Type B pancreatic cell (in vitro differentiated cells): Measurements from ENCODE around the gene ASB16. TPM values are rescaled to one million over a fixed set of nuclear protein-coding genes. Genes with fewer than 3 reads are reported as not detected.
A peak's percentile ranks its signal among the peaks of the same experiment; 100 is the strongest.

Source experiments
- DNase-seq: peaks from one replicate; pipeline ENCODE4 v3.0.0; 2021; ENCODE audit warnings: mixed read lengths; ENCODE audit not compliant: unreplicated experiment; ENCODE audit errors: extremely low spot score
- H3K27ac Mint-ChIP-seq: 2 replicates; pipeline ENCODE4 v1.8.0; 2021; ENCODE audit warnings: mild to moderate bottlenecking, mixed read lengths
- H3K27me3 Mint-ChIP-seq: 2 replicates; pipeline ENCODE4 v1.8.0; 2021; ENCODE audit warnings: mixed read lengths
- H3K36me3 Mint-ChIP-seq: 2 replicates; pipeline ENCODE4 v1.8.0; 2021; ENCODE audit warnings: mixed read lengths
- H3K4me1 Mint-ChIP-seq: one replicate; pipeline ENCODE4 v1.8.0; 2021; ENCODE audit warnings: mixed read lengths; ENCODE audit not compliant: unreplicated experiment
- H3K4me3 Mint-ChIP-seq: 2 replicates; pipeline ENCODE4 v1.8.0; 2021; ENCODE audit warnings: mild to moderate bottlenecking, mixed read lengths
- H3K9me3 Mint-ChIP-seq: 2 replicates; pipeline ENCODE4 v1.8.0; 2021; ENCODE audit warnings: mixed read lengths
- total RNA-seq: library from RNA; stranded (reverse); gene quantifications from 2 replicates; pipeline ENCODE4 v1.2.1, GENCODE V29; 2021; ENCODE audit warnings: low replicate concordance
- TF ChIP-seq, protein P1 (sequence below): fragments of 200-600 bp; sonication (generic); conservative IDR thresholded peaks from 2 replicates; pipeline ENCODE4 v1.5.0; 2021; ENCODE audit warnings: antibody characterized with exemption, mild to moderate bottlenecking

ASB16 gene
- total RNA-seq, 1 donor from 2014 or later: 0.68 TPM

DNA sequence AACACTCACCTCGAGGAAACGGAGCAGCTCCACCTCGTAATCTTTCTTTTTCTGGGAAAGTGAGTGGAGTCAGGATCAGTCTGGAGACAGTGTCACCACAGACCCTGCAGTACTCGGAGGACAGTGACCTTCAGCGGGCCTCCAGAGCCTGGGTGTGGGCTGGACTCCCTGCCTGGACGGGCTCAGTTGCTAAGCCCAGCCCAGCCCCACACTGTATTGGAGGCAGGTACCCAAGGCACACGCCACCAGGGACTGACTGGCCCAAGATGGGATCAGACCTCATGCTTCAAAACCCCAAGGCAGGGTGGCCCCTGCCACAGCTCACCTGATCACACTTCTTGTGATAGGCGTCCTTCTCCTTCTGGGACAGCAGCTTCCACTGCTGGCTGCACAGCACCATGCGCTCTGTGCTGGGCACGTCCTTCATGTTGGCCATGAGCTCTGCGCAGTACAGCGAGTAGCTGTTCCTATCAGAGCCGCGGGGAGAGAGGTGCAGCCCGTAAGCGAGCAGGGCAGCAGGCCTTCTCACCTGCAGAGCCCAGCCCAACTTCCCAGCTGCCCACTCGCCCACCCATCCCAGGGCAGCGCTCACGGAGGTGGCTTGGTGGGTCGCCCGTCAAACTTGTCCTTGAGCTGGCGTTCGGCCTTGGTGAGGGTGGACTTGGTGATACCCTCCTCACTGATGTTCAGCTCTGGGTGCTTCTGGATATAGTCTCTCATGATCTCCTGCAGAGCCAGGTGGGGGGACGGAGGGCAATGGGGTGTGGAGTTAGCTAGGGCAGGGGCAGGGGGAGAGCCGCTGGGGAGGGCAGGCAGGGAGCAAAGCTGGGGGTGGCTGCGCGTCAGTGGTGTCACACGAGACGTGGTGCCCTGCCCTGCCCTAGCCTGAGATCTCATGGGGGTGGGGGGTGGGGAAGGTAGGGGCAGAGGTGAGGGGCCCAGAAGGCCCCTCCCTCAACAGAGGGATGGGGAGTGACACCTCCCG lies 41.1 kb downstream of the ASB16 start:
- DNase-seq: no peak
- H3K36me3 Mint-ChIP-seq: peaks cover 17% of the 10 kb centered on the region
- no peak overlapping the region for H3K27ac Mint-ChIP-seq
- TF ChIP-seq, protein P1, sequence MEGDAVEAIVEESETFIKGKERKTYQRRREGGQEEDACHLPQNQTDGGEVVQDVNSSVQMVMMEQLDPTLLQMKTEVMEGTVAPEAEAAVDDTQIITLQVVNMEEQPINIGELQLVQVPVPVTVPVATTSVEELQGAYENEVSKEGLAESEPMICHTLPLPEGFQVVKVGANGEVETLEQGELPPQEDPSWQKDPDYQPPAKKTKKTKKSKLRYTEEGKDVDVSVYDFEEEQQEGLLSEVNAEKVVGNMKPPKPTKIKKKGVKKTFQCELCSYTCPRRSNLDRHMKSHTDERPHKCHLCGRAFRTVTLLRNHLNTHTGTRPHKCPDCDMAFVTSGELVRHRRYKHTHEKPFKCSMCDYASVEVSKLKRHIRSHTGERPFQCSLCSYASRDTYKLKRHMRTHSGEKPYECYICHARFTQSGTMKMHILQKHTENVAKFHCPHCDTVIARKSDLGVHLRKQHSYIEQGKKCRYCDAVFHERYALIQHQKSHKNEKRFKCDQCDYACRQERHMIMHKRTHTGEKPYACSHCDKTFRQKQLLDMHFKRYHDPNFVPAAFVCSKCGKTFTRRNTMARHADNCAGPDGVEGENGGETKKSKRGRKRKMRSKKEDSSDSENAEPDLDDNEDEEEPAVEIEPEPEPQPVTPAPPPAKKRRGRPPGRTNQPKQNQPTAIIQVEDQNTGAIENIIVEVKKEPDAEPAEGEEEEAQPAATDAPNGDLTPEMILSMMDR: no peak
- H3K4me3 Mint-ChIP-seq: no peak overlapping the region
- no peaks in the 10 kb centered on the region for H3K27me3 Mint-ChIP-seq
- peaks cover 3% of the 10 kb centered on the region for H3K4me1 Mint-ChIP-seq
- H3K9me3 Mint-ChIP-seq: no peaks in the 10 kb centered on the region

DNA sequence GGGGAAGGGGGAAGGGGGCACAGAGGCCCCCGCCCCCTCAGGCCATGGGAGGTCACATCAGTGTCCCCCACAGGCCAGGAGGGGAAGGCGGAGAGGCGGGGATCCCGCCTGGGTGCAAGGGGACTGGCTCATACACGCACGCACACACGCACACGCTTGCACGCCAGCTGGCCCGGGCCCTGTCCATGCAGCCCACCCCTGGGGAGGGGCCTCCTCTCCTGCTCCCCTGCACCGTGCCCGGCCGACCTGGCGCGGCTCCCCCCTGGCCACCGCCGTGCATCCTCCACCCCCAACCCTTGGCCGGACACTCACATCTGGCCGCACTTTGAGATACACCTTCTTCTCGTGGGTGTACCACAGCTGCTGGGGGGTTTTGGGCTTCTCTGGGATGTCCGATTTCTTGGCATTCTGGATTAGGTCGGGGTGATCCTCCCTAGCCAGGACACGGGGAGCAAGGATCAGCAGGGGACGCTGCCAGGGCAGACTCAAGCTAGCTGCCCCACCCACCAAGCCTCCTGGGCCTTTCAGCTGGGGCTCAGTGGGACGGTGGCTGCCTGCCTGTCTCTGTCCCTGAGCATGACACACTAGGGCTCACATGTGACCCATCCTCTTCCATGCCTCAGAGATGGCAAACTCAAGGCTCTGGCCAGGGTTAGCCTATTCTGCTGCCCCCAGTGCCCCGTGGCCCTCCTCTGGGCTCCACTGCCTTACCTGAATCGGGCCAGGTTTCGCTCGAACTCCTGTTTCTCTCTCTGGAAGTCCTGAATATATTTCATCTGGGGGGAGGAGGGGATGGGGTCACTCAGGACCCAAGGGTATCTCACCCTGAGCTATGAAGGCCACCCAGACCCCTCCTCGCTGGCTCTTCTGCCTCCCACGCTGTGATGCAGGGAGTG lies 42.3 kb downstream of the ASB16 start:
- no peaks in the 10 kb centered on the region for H3K9me3 Mint-ChIP-seq
- H3K4me3 Mint-ChIP-seq: no peak overlapping the region
- H3K4me1 Mint-ChIP-seq: peaks cover 11% of the 10 kb centered on the region
- TF ChIP-seq, protein P1: no peak
- H3K27ac Mint-ChIP-seq: peak overlapping the region; percentile 43
- no peak for DNase-seq
- no peaks in the 10 kb centered on the region for H3K27me3 Mint-ChIP-seq
- peaks cover 23% of the 10 kb centered on the region for H3K36me3 Mint-ChIP-seq

DNA sequence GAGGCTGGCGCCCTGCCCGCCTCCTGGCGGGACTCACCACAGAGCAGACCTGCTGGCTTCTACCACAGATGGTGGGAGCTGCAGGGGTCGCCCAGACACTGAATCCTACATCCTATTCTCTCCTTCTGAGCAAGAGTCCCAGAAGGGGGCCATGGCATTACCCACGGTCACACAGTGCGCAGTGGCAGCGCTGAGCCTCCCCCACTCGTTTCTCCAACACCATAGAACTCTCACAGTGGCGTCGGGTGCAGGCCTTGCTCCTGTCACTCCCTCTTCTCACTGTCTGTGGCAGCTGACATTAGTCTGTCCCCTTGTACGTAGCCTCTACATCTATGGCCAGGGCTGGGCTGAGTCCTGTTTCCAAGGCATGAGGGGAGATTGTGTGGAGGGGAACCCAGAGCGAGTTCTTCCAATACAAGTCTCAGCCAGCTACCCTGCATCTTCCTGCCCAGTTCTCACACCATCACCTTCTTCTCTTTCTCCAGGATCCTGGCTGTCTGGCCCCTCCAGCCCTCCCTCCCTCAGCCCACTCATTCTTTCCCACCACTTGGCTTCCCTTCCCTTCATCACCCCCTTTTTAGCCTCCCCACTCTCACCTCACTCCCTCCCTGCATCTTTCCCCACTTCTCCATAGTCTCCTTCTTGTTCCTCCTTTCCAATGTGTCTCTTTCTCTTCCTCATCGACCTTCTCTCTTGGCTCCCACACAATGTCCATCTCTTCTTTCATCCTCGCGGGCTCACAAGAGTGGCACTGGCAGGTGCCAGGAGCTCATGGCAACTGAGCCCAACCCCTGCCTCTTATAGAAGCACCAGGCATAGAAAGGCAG lies 43.1 kb downstream of the ASB16 start:
- no peak for DNase-seq
- TF ChIP-seq, protein P1: no peak
- H3K4me1 Mint-ChIP-seq: peaks cover 13% of the 10 kb centered on the region
- H3K9me3 Mint-ChIP-seq: no peaks in the 10 kb centered on the region
- H3K27me3 Mint-ChIP-seq: no peaks in the 10 kb centered on the region
- H3K27ac Mint-ChIP-seq: peak overlapping the region; percentile 43
- H3K4me3 Mint-ChIP-seq: no peak overlapping the region
- H3K36me3 Mint-ChIP-seq: peaks cover 17% of the 10 kb centered on the region

DNA sequence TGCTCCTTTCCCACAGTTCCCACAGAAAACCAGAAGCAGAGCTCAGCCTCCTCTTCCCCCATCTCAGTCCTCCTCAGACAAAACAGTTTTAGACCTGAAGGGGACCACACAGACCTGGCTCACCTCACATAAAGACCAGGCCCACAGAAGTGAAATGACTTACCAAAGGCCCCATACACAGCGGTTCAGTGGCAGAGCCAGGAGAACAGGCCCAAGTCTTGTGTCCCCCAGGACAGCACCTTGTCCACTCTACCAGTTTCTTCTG lies 43.7 kb downstream of the ASB16 start:
- no peak overlapping the region for H3K4me3 Mint-ChIP-seq
- no peak overlapping the region for H3K27ac Mint-ChIP-seq
- peaks cover 13% of the 10 kb centered on the region for H3K4me1 Mint-ChIP-seq
- no peaks in the 10 kb centered on the region for H3K27me3 Mint-ChIP-seq
- DNase-seq: no peak
- no peaks in the 10 kb centered on the region for H3K9me3 Mint-ChIP-seq
- peaks cover 15% of the 10 kb centered on the region for H3K36me3 Mint-ChIP-seq
- TF ChIP-seq, protein P1: no peak

DNA sequence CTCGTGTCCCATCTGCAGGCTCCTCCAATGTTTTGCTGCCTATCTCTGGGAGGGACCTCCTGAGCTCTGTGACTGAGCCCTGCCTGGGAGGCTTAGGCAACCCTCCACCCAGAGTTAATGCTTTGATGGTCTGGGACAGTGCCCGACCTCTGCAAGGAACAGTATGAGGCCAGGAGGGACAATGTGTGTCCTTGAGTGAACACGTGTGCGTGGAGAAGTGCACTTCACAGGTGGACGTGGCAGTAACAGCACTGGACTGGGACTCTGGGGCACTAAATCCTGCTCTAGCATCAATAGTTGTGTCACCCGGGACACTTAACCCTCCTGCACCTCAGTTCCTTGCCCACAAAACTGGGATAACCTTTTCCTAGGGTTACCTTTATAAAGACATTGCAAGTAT lies 44.4 kb downstream of the ASB16 start:
- Mint-ChIP-seq H3K27me3 (no peaks in the 10 kb centered on the region), H3K9me3 (no peaks in the 10 kb centered on the region), H3K36me3 (peaks cover 15% of the 10 kb centered on the region), H3K4me1 (peaks cover 13% of the 10 kb centered on the region), H3K4me3 (peak overlapping the region; percentile 59), H3K27ac (peak overlapping the region; percentile 26)
- no peak for DNase-seq
- TF ChIP-seq, protein P1: no peak
